ENCODE results near the gene TCF4. TPM values are rescaled to one million over a fixed set of nuclear protein-coding genes. Genes with fewer than 3 reads are reported as not detected.

The TCF4 gene
- total and polyA plus RNA-seq, 2 donors (not counting 3 experiments of a cell fraction or from before 2014, with no cell fraction given) = 183 to 390 TPM

GRCh38 chr18:55280503-55280902, 307.5 kb downstream of the TCF4 start:
- Histone ChIP-seq H3K36me3 (ENCODE audit: control insufficient read depth in 2 of 2, extremely low read depth in 1 of 2, insufficient read depth in 2 of 2, low read length in 2 of 2) (peaks cover 9 to 10% of the 10 kb centered on the region in 2 experiments), H3K4me3 (replicated peaks in 1 of 3; ENCODE audit: insufficient read depth in 1 of 3, low read depth in 1 of 3, low read length in 3 of 3) (no peak overlapping the region), H3K27ac (ENCODE audit: insufficient read depth, low read depth, low read length) (no peak overlapping the region), H3K9ac (replicated peaks; ENCODE audit: extremely low read depth, insufficient read depth, low read length) (no peak overlapping the region), H3K4me2 (ENCODE audit: insufficient read depth, low read length) (no peak overlapping the region), H3K27me3 (ENCODE audit: control insufficient read depth in 2 of 2, insufficient read depth in 2 of 2, low read length in 2 of 2) (no peaks in the 10 kb centered on the region), H3K79me2 (ENCODE audit: control insufficient read depth, insufficient read depth, low read length) (peaks cover 40% of the 10 kb centered on the region), H3K9me1 (replicated peaks; ENCODE audit: control insufficient read depth, extremely low read depth, insufficient read depth, low read length) (no peaks in the 10 kb centered on the region), H3K4me1 (ENCODE audit: control insufficient read depth, extremely low read depth, insufficient read depth, low read length) (peaks cover 13% of the 10 kb centered on the region), H3K9me3 (replicated peaks; ENCODE audit: control insufficient read depth, insufficient read depth, low read length) (no peaks in the 10 kb centered on the region), H4K20me1 (replicated peaks; ENCODE audit: control insufficient read depth, extremely low read depth, insufficient read depth, low read length) (peaks cover 24% of the 10 kb centered on the region), H2AFZ (ENCODE audit: low read depth, low read length) (no peak overlapping the region)
- no TSS peak for BruUV-seq (replicated peaks)
- DNase-seq (ENCODE audit: low read depth, low spot score) = peak; percentile 51
- intact Hi-C loops (cut with micrococcal nuclease) = no loop called here
- ChIA-PET POLR2A (no interaction called here), CTCF (no interaction called here)
- no peak for TF ChIP-seq POLR2AphosphoS5 (IDR thresholded peaks at IDR 0.05; ENCODE audit: insufficient read depth, low read depth, low read length)
- TF ChIP-seq EZH2 (IDR thresholded peaks at IDR 0.05; ENCODE audit: borderline replicate concordance, low read depth, low read length, severe bottlenecking) = no peak
- no peak for TF ChIP-seq JUN (IDR thresholded peaks at IDR 0.05; ENCODE audit: borderline replicate concordance, insufficient read depth, insufficient read length, low read depth)
- TF ChIP-seq CTCF (IDR thresholded peaks at IDR 0.05; ENCODE audit: extremely low read depth in 1 of 2, insufficient read depth in 1 of 2, low read depth in 1 of 2, low read length in 2 of 2) = no peak
- TF ChIP-seq GATA2 (IDR thresholded peaks at IDR 0.05; ENCODE audit: insufficient read depth, insufficient read length, low read depth, low read length) = no peak
- no peak for TF ChIP-seq POLR2A (IDR thresholded peaks at IDR 0.05; ENCODE audit: low read depth, low read length)
- TF ChIP-seq FOS (IDR thresholded peaks at IDR 0.05; ENCODE audit: borderline replicate concordance, insufficient read depth, low read length) = no peak
- no peak for TF ChIP-seq MYC (IDR thresholded peaks at IDR 0.05; ENCODE audit: low read depth, low read length)
- TF ChIP-seq MAX (IDR thresholded peaks at IDR 0.05; ENCODE audit: insufficient read depth, insufficient read length) = no peak
- dilution Hi-C loops (cut with MboI; ENCODE audit: extremely low pct_ligation_motif_present, low sequenced_read_pairs) = no loop called here
- FAIRE-seq = no peak
